Measurements from ENCODE around the gene USP36. TPM values are rescaled to one million over a fixed set of nuclear protein-coding genes. Genes with fewer than 3 reads are reported as not detected.

USP36 gene
- total and polyA plus RNA-seq, 9 of the 15 experiments (the other 6 are each of a cell fraction or from before 2014, with no cell fraction given): 6.4 to 72.8 (median 22.5) TPM

GRCh38 chr17:78822552-78822951, 18.1 kb downstream of the USP36 start (continued):
- TF ChIP-seq ARID2 (IDR thresholded peaks at IDR 0.05) (no peak), DNMT1 (IDR thresholded peaks at IDR 0.05) (no peak), ZNF639 (CRISPR knock-in tag; conservative IDR thresholded peaks at IDR 0.05 in 1 of 2, IDR thresholded peaks at IDR 0.05 in 1 of 2) (no peak)

- H3K9me3 ChIP-seq (replicated peaks; ENCODE audit: control insufficient read depth, insufficient read depth, low read depth, low read length): no peaks in the 10 kb centered on the region
- H2AFZ ChIP-seq (ENCODE audit: low read depth, low read length): no peak overlapping the region
- H3K4me3 ChIP-seq: no peak overlapping the region
- H4K20me1 ChIP-seq (replicated peaks; ENCODE audit: control insufficient read depth, insufficient read depth, low read length): peaks cover 17% of the 10 kb centered on the region; the same call in 1 of the 2 replicates
- ChIA-PET CTCF (ENCODE audit: low intra/inter-chr PET ratio) (no interaction called here), POLR2A (interaction anchor here (0.6 to 1.3 kb wide), 3 partner anchors 16 to 276 kb away, joined by 3 to 4 read pairs (median 4); no protein-coding TSS in a partner anchor)
- peaks cover 4 to 5% of the 10 kb centered on the region in 2 experiments; a peak in 4 of 5 replicates for H3K4me1 ChIP-seq (replicated peaks in 1 of 2; ENCODE audit: control insufficient read depth in 2 of 2, insufficient read depth in 2 of 2, low read length in 2 of 2)
- H3K9me1 ChIP-seq (ENCODE audit: control insufficient read depth, insufficient read depth, low read length): no peaks in the 10 kb centered on the region
- no peak overlapping the region for H3K4me2 ChIP-seq (ENCODE audit: insufficient read depth, low read length)
- no peak overlapping the region for H3K9ac ChIP-seq (ENCODE audit: insufficient read depth in 1 of 2, low read depth in 2 of 2, low read length in 2 of 2)
- TF ChIP-seq CBX3 (IDR thresholded peaks at IDR 0.05; ENCODE audit: borderline replicate concordance in 1 of 2, low read length in 2 of 2) (no peak), POLR2G (IDR thresholded peaks at IDR 0.05; ENCODE audit: low read depth, low read length) (0 out of 2 replicates have a peak, but pooled peaks have one; percentile 5)
- no peaks in the 10 kb centered on the region for H3K27me3 ChIP-seq (ENCODE audit: control insufficient read depth in 2 of 2, insufficient read depth in 2 of 2, low read length in 2 of 2)
- no TSS peak for BruUV-seq (replicated peaks)
- H3K27ac ChIP-seq (ENCODE audit: extremely low read depth, low read depth, low read length): no peak overlapping the region
- no peak for DNase-seq (ENCODE audit: extremely low read depth in 1 of 4, low spot score in 3 of 4)
- no peak for ATAC-seq
- no peak for FAIRE-seq
- 91% methylated on average over 6 of the region's 8 CpGs for WGBS (ENCODE audit: insufficient coverage, low coverage, missing lambda C conversion rate)
- peaks cover 7% of the 10 kb centered on the region; the same call in 1 of the 3 replicates for H3K79me2 ChIP-seq (ENCODE audit: control insufficient read depth, insufficient read depth, low read length)
- H3K36me3 ChIP-seq (ENCODE audit: control insufficient read depth, insufficient read depth, low read length): peaks cover 96% of the 10 kb centered on the region
- intact Hi-C loops (cut with micrococcal nuclease) (no loop called here), in situ Hi-C loops (cut with MboI) (no loop called here)
Measured at GRCh38 chr17:78821961-78822360, 18.7 kb downstream of the USP36 start.

Measured in K562 (cell line).